ENCODE data around the gene RANBP3. TPM values are rescaled to one million over a fixed set of nuclear protein-coding genes. Genes with fewer than 3 reads are reported as not detected.
A peak's percentile ranks its signal among the peaks of the same experiment; 100 is the strongest.

RANBP3 gene
- total RNA-seq, 1 donor from 2014 or later, result 122 TPM

DNA sequence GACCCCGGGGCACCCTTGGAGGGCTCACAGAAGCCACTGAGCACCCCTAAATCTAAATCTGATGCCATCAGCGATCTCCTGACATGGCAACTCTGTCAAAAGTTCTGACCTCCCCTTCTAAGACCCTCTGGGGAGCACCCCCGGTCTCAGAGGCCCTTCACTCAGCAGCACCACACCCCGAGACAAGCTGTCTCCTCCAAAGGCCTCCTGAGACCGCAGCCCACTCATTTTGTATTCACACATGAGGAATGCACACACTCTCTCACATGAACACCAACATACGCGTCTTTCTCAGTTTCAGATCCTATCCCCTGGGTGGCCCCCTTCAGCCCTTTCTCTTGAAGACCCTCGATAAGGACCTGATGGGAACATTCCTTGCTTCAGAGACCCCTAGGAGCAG lies 77.0 kb downstream of the RANBP3 start:
- DNase-seq (ENCODE audit: low read depth, low spot score), result no peak
- Mint-ChIP-seq H3K36me3 (ENCODE audit: low read depth) (no peaks in the 10 kb centered on the region), H3K4me1 (peaks cover 24% of the 10 kb centered on the region), H3K9me3 (no peaks in the 10 kb centered on the region), H3K27ac (ENCODE audit: unreplicated experiment) (no peak overlapping the region), H3K4me3 (peak overlapping the region; percentile 83), H3K27me3 (ENCODE audit: low read depth) (peaks cover 10% of the 10 kb centered on the region)
- TF ChIP-seq, protein P1, sequence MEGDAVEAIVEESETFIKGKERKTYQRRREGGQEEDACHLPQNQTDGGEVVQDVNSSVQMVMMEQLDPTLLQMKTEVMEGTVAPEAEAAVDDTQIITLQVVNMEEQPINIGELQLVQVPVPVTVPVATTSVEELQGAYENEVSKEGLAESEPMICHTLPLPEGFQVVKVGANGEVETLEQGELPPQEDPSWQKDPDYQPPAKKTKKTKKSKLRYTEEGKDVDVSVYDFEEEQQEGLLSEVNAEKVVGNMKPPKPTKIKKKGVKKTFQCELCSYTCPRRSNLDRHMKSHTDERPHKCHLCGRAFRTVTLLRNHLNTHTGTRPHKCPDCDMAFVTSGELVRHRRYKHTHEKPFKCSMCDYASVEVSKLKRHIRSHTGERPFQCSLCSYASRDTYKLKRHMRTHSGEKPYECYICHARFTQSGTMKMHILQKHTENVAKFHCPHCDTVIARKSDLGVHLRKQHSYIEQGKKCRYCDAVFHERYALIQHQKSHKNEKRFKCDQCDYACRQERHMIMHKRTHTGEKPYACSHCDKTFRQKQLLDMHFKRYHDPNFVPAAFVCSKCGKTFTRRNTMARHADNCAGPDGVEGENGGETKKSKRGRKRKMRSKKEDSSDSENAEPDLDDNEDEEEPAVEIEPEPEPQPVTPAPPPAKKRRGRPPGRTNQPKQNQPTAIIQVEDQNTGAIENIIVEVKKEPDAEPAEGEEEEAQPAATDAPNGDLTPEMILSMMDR (conservative IDR thresholded peaks at IDR 0.05), result no peak

DNA sequence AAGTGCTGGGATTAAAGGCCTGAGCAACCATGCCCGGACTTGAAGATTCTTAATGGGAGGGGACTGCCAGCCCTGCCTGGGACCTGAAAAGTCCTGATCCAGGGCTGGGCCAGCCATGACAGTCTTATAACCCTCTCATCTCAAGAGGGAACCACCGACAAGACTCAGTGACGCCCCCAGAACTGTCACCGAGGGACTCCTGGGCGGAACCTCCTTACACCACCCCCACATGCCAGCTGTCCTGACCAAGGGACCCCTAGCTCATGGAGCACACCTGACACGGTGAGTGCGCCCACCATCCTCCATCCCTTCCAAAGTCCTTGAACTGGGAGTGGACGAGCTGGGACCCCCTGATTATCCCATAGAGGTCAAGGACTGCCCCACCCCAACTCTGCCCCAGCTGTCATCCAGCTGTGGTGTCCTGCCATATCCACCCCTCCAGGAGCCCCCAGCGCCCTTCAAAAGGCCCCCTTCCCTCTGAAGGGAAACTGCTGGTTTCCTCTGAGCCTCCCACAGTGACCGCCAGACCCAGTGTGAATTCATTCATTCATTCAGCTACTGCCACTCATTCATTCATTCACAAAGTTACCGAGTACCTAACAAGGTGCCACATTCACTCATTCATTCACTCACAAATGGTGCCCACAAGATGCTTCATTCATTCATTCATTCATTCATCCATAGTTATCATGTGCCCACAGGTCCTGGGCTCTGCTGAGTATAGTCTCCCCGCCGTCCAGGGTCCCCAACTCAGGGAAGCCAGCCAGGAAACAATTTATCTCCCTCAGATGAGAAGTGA lies 78.0 kb downstream of the RANBP3 start:
- Mint-ChIP-seq H3K27me3 (ENCODE audit: low read depth) (peaks cover 10% of the 10 kb centered on the region), H3K9me3 (no peaks in the 10 kb centered on the region), H3K27ac (ENCODE audit: unreplicated experiment) (no peak overlapping the region), H3K36me3 (ENCODE audit: low read depth) (no peaks in the 10 kb centered on the region), H3K4me1 (peaks cover 24% of the 10 kb centered on the region), H3K4me3 (peak overlapping the region; percentile 68)
- TF ChIP-seq, protein P1 (conservative IDR thresholded peaks at IDR 0.05), result no peak
- no peak for DNase-seq (ENCODE audit: low read depth, low spot score)

DNA sequence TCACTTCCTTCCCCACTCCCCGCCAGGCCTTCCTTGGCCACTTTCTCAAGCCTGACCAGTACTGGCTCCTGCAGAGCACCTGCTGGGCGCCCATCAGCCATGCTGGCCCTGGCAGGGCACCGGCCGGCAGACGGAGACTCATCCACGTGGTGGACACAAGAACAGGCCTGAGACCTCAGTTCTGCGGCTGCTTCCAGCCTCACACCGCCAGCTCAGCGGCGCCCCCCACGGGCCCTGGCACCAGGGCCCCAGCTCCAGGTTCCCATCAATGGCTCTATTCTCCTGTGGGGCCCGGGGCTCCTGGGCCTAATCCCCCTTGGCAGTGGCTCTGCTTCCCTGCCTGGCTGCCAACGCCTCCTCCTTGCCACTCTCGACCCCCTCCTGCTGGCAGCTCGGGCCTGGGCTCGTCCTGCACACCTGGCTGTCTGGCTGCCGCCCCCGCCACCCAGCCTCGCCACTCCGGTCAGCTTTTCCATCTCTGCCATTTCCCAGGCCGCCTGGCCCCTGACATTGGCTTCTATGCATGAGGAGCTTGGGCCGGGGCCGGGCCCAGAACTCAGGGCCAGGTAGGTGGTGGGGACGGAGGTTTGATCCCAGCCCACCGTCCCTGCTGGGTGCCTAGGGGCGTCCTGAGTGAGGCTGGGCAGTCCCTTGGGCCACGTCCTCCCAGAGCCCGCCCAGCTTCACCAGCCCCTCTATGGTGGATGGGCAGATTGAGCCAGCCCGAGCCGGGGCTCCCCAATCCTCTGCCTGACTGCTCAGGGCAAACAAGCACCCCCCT lies 80.6 kb downstream of the RANBP3 start:
- no peak for DNase-seq (ENCODE audit: low read depth, low spot score)
- no peaks in the 10 kb centered on the region for H3K36me3 Mint-ChIP-seq (ENCODE audit: low read depth)
- TF ChIP-seq, protein P1 (conservative IDR thresholded peaks at IDR 0.05), result no peak
- H3K4me3 Mint-ChIP-seq, result no peak overlapping the region
- H3K27me3 Mint-ChIP-seq (ENCODE audit: low read depth), result no peaks in the 10 kb centered on the region
- no peaks in the 10 kb centered on the region for H3K9me3 Mint-ChIP-seq
- peaks cover 4% of the 10 kb centered on the region for H3K4me1 Mint-ChIP-seq
- no peak overlapping the region for H3K27ac Mint-ChIP-seq (ENCODE audit: unreplicated experiment)

DNA sequence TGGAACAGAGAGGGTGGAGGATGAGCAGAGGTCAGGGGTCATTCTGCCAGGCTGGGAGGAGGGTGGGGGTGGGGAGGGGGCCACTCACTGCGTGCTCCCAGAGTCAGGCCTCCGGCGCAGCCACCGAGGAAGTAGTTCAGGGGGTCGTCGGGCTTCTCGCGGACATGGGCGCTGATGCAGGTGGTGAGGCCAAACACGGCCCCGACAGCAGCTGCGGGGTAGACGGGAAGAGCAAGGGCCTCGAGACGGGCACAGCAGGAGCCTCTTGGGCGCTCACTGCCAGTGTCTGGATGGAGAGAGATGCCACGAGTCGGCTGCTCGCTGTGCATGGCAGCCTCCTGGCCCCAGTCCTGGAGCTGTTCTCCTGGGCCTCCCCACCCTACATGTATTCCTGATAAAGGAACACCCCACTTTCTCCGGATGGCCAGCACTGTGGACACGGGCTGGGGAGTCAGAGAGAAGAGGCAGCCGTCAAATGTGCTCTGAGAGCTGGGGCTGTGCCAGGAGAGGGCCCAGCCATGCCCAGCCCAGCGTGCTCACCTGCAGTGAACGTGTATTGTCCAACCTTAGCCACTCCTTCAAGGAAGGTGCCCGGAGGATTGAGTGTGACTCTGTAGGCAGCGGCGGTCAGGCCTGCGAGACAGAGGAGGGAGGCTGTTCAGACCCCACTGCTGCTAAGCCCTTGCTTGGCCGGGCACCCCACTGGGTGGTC lies 81.4 kb downstream of the RANBP3 start:
- TF ChIP-seq, protein P1 (conservative IDR thresholded peaks at IDR 0.05), result no peak
- no peaks in the 10 kb centered on the region for H3K36me3 Mint-ChIP-seq (ENCODE audit: low read depth)
- H3K4me3 Mint-ChIP-seq, result no peak overlapping the region
- no peaks in the 10 kb centered on the region for H3K9me3 Mint-ChIP-seq
- peaks cover 4% of the 10 kb centered on the region for H3K4me1 Mint-ChIP-seq
- no peak overlapping the region for H3K27ac Mint-ChIP-seq (ENCODE audit: unreplicated experiment)
- H3K27me3 Mint-ChIP-seq (ENCODE audit: low read depth), result peaks cover 3% of the 10 kb centered on the region
- DNase-seq (ENCODE audit: low read depth, low spot score), result no peak

DNA sequence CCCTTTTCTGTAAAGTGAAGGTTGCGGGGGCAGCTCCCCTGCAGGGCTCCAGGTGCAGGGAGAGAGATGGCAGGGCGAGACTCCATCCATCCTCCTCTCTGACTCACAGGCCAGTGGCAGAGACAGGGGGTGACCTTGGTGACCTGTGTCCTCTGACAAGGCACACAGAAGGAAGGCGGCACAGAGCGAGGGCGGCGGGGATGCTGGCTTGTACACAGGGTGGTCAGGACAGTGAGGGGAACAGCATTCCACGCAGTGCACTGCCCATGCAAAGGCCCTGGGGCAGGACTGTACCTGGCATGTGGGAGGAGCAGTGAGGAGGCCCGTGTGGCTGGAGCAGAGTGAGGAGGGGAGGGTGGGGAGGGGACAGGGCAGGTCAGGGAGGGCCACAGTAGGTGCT lies 82.0 kb downstream of the RANBP3 start:
- H3K9me3 Mint-ChIP-seq, result no peaks in the 10 kb centered on the region

More for the DNA sequence above, 82.0 kb downstream of the RANBP3 start:
- Mint-ChIP-seq H3K4me3 (peak overlapping the region; percentile 56), H3K27ac (ENCODE audit: unreplicated experiment) (no peak overlapping the region), H3K27me3 (ENCODE audit: low read depth) (peaks cover 3% of the 10 kb centered on the region), H3K36me3 (ENCODE audit: low read depth) (no peaks in the 10 kb centered on the region), H3K4me1 (no peaks in the 10 kb centered on the region)
- no peak for DNase-seq (ENCODE audit: low read depth, low spot score)
- TF ChIP-seq, protein P1 (conservative IDR thresholded peaks at IDR 0.05), result no peak
